HepG2 (cell line): ENCODE results near the gene DHX30. TPM values are rescaled to one million over a fixed set of nuclear protein-coding genes. Genes with fewer than 3 reads are reported as not detected.

ENCODE experiments used
- ARHGAP35 ChIP-seq: sonication (generic); formaldehyde crosslinking; IDR thresholded peaks from 2 replicates; pipeline ENCODE4 v1.9.0; 2022; ENCODE audit warnings: mild to moderate bottlenecking, inconsistent platforms, moderate library complexity, missing genetic modification reagents, borderline replicate concordance
- BHLHE40 ChIP-seq: IDR thresholded peaks from 2 replicates; pipeline ENCODE4 v1.6.1; 2011; ENCODE audit warnings: low read length, improper control_type of control experiment
- NCOA2 ChIP-seq: sonication (generic); formaldehyde crosslinking; IDR thresholded peaks from 2 replicates; pipeline ENCODE4 v1.8.0; 2022; ENCODE audit warnings: inconsistent platforms
- ONECUT2 ChIP-seq: sonication (generic); formaldehyde crosslinking; IDR thresholded peaks from 2 replicates; pipeline ENCODE4 v1.4.0; 2020; ENCODE audit warnings: missing genetic modification reagents
- RERE ChIP-seq: IDR thresholded peaks from 2 replicates; pipeline ENCODE4 v1.6.1; 2016; ENCODE audit warnings: low read depth, missing genetic modification reagents, missing compliant biosample characterization
- SNRNP70 ChIP-seq: fragments of 200-400 bp; formaldehyde crosslinking; IDR thresholded peaks from 2 replicates; pipeline ENCODE4 v1.6.1; 2017; ENCODE audit warnings: mild to moderate bottlenecking, low read depth, low read length, moderate library complexity
- TBX2 ChIP-seq: sonication (generic); formaldehyde crosslinking; IDR thresholded peaks from 2 replicates; pipeline ENCODE4 v1.5.0; 2020; ENCODE audit warnings: missing genetic modification reagents, mild to moderate bottlenecking, borderline replicate concordance
- ZNF232 ChIP-seq: sonication (generic); formaldehyde crosslinking; IDR thresholded peaks from 2 replicates; pipeline ENCODE4 v1.4.0; 2020; ENCODE audit warnings: missing genetic modification reagents, borderline replicate concordance
- polyA plus RNA-seq, 8 experiments: library from polyadenylated mRNA; depleted of rRNA in 3 of 8; stranded (reverse) in 7 of 8; unstranded in 1 of 8; fragments of >200 nt; fragmentation: Illumina TruSeq in 4 of 8; extraction: Trizol in 4 of 8; gene quantifications; 2 replicates each; pipeline versions ENCODE4 v1.2.1 to v1.2.3, GENCODE V29; 2011 to 2016; ENCODE audit warnings: low read depth in 4 of 8, missing spikeins in 1 of 8, mixed read lengths in 1 of 8; ENCODE audit not compliant: insufficient read depth in 1 of 8
- total RNA-seq, 5 experiments: library from RNA; depleted of rRNA; stranded (reverse); fragments of >200 nt; fragmentation: Illumina TruSeq; extraction: Trizol; gene quantifications; 2 replicates each; pipeline ENCODE4 v1.2.3, GENCODE V29; 2016; ENCODE audit warnings: low read depth in 1 of 5
- TF ChIP-seq, protein P1 (sequence below): sonication (generic); formaldehyde crosslinking; IDR thresholded peaks from 2 replicates; pipeline ENCODE4 v1.4.0; 2020; ENCODE audit warnings: missing genetic modification reagents, borderline replicate concordance

Gene DHX30
- total and polyA plus RNA-seq, 2 of the 13 experiments (the other 11 are each of a cell fraction or from before 2014, with no cell fraction given) = 30.6 to 59.4 TPM

- no peak for TF ChIP-seq BHLHE40
- TF ChIP-seq SNRNP70 = no peak
- no peak for TF ChIP-seq ONECUT2 (CRISPR knock-in tag)
- TF ChIP-seq ARHGAP35 (CRISPR knock-in tag) = no peak
- no peak for TF ChIP-seq RERE (CRISPR knock-in tag)
- no peak for TF ChIP-seq TBX2
- no peak for TF ChIP-seq ZNF232
- TF ChIP-seq, protein P1, sequence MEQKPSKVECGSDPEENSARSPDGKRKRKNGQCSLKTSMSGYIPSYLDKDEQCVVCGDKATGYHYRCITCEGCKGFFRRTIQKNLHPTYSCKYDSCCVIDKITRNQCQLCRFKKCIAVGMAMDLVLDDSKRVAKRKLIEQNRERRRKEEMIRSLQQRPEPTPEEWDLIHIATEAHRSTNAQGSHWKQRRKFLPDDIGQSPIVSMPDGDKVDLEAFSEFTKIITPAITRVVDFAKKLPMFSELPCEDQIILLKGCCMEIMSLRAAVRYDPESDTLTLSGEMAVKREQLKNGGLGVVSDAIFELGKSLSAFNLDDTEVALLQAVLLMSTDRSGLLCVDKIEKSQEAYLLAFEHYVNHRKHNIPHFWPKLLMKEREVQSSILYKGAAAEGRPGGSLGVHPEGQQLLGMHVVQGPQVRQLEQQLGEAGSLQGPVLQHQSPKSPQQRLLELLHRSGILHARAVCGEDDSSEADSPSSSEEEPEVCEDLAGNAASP (CRISPR knock-in tag) = no peak
- no peak for TF ChIP-seq NCOA2 (CRISPR knock-in tag)
- TF ChIP-seq, all 625 proteins: peak for 0
Measured at GRCh38 chr3:47783673-47784072, 19.3 kb upstream of the DHX30 start (continued).
